GM18951 (cell line): ENCODE data around the gene HTR3B.
"Not testable (repeated sequence)": the region's sequence is repeated elsewhere in the genome, so short reads cannot be mapped to it uniquely, and the experiment has no call there.

ENCODE experiments used
- POLR2A ChIP-seq: IDR thresholded peaks from 4 replicates; pipeline ENCODE4 v1.6.1; 2011; ENCODE audit warnings: mild to moderate bottlenecking; ENCODE audit not compliant: insufficient read length, insufficient read depth; ENCODE audit errors: extremely low read depth
- in situ Hi-C: fragments of 300-500 bp; cut with MboI; formaldehyde crosslinking; loops from one replicate; pipeline ENCODE4 v1.12.0; 2022; ENCODE audit warnings: low sequenced_read_pairs, mixed read lengths, inconsistent platforms; ENCODE audit not compliant: unreplicated experiment

Gene HTR3B

DNA sequence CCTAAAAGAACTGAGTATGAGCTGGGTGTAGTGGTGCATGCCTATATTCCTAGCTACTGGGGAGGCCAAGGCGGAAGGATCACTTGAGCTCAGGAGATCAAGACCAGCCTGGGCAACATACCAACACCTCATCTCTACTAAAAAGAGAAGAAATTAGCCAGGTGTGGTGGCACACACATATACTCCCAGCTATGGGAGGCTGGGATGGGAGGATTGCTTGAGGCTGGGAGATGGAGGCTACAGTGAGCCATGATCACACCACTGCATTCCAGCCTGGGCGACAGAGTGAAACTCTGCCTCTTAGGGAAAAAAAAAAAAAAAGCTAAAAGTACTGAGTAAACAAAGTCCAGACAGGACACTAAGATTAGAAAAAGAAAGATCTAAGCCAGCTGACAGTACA lies 3.5 kb upstream of the HTR3B start:
- in situ Hi-C loops: no loop called here
- TF ChIP-seq POLR2A: no peak

DNA sequence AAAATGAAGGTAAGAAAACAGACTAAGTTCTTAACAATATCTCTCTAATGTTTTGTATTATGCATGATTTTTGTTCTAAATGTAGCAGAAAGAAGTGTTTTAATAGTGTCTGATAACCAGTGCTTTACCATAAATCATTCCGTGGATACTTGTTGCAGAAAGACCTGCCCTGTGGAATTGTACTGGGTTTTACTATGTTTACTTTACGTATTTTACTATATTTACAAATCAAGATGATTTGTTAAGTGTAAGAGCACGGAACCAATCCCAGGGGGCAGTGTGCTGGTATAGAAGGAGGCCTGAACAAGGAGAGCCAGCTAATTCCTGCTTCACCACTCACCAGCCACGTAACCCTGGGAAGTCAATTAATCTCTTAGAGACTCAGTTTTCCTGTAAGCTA lies 1.4 kb downstream of the HTR3B start:
- in situ Hi-C loops: no loop called here
- no peak for TF ChIP-seq POLR2A

- in situ Hi-C loops: no loop called here
- no peak for TF ChIP-seq POLR2A
Observed at GRCh38 chr11:113906516-113906915, 1.9 kb downstream of the HTR3B start.

DNA sequence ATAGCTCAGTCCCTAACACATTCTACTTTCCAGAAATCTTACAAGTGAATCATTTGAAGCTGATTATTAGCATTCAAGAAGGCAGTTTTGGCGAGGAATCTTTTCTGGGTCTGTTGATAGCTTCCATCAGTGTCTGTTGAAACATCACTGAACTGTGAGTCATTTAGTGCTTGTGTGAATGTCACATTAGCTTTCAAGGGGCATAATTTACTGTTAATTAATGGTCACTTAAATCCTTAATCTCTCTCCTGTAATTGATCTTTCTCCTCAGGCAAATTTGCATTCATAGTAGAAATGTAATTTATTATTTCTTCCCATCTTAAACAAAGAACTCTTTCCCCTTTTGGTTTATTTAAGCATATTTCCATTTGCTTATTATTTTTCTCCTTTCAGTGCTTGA lies 2.6 kb downstream of the HTR3B start:
- in situ Hi-C loops: no loop called here
- no peak for TF ChIP-seq POLR2A

- in situ Hi-C loops: no loop called here
- TF ChIP-seq POLR2A: no peak
Observed at GRCh38 chr11:113907681-113908080, 3.1 kb downstream of the HTR3B start.

DNA sequence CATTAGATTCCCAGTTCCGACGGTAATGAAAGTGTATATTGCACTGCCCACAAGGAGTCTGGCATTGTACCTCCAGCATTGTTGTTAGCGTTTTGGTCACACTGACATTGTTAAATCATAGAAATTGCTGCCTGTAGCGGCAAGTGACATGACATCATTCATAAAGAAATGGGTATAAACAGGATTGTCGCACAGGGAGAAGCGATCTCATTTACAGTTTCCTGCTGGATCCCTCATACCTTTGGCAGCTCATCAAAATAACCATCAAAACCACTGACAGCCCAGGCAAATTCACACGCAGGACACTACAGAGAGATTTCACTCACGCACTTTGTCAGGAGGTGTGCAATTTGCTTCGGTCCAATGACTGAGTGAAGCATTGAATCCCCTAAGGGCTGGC lies 3.5 kb downstream of the HTR3B start:
- TF ChIP-seq POLR2A: no peak
- in situ Hi-C loops: no loop called here

- in situ Hi-C loops: not testable (repeated sequence)
Observed at GRCh38 chr11:113911491-113911890, 6.9 kb downstream of the HTR3B start.

GRCh38 chr11:113923572-113923971 lies 19.0 kb downstream of the HTR3B start:
- in situ Hi-C loops: no loop called here
- TF ChIP-seq POLR2A: no peak

DNA sequence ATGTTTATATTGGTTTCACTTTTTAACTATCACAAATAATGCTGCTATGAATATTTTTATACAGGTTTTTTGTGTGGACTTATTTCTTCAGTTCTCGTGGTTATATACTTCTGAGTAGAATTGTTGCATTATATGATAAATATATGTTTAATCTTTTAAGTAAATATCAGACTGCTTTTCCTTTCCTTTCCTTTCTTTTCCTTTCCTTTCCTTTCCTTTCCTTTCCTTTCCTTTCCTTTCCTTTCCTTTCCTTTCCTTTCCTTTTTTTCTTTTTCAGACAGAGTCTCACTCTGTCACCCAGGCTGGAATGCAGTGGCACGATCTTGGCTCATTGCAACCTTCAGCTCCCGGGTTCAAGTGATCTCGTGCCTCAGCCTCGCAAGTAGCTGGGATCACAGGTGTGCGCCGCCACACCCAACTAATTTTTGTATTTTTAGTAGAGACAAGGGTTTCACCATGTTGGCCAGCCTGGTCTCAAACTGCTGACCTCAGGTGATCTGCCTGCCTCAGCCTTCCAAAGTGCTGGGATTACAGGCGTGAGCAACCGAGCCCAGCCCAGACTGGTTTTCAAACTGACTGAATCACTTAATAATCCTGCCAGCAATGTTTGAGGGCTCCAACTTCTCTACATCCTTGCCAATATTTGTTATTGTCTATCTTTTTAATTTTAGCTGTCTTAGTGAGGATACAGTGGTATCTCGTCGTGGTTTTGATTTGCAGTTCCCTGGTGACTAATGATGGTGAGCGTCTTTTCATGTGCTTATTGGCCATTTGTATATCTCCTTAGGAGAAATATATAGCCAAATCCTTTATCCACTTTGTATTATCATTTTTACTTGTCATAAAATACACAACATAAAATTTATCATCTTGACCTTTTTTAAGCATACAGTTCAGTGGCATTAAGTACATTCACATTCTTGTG lies 21.9 kb downstream of the HTR3B start:
- in situ Hi-C loops: no loop called here
- no peak for TF ChIP-seq POLR2A

DNA sequence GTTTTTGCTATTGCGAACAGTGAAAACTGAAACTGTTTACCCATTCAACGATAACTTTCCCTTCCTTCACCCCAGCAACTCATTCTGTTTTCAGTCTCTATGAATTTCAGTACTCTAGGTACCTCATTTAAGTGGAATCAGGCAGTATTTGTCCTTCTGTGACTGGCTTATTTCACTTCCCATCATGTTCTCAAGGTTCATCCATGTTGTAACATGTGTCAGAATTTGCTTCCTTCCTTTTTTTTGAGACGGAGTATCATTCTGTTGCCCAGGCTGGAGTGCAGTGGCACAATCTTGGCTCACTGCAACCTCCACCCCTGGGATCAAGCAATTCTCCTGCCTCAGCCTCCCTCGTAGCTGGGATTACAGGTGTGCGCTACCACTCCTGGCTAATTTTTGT lies 23.7 kb downstream of the HTR3B start:
- TF ChIP-seq POLR2A: no peak
- in situ Hi-C loops: no loop called here

DNA sequence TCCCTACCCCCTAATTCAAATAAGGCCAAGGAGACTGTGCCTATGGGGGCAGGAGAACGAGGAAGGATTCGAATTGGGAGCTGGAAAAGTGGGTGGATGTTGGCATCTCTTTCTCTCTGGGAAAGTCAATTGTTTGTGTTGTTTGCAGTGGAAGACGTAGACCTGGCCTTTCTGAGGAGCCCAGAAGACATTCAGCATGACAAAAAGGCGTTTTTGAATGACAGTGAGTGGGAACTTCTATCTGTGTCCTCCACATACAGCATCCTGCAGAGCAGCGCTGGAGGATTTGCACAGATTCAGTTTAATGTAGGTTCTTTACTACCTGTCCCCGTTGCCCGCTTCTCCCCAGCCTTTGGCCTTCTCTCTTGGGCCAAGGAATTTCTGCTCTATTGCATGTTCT lies 28.2 kb downstream of the HTR3B start:
- no peak for TF ChIP-seq POLR2A
- in situ Hi-C loops: no loop called here

DNA sequence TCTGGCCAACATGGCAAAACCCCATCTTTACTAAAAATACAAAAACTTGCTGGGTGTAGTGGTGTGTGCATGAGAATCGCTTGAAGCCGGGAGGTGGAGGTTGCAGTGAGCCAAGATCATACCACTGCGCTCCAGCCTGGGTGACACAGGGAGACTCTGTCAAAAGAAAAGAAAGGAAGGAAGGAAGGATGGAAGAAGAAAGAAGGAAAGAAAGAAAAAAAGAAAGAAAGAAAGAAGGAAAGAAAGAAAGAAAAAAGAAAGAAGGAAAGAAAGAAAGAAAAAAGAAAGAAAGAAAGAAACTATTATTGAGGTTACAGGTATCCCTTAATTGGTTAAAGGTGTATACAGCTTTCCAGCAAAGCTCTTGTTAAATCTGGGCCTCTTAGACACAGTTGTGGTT lies 29.6 kb downstream of the HTR3B start:
- in situ Hi-C loops: not testable (repeated sequence)

DNA sequence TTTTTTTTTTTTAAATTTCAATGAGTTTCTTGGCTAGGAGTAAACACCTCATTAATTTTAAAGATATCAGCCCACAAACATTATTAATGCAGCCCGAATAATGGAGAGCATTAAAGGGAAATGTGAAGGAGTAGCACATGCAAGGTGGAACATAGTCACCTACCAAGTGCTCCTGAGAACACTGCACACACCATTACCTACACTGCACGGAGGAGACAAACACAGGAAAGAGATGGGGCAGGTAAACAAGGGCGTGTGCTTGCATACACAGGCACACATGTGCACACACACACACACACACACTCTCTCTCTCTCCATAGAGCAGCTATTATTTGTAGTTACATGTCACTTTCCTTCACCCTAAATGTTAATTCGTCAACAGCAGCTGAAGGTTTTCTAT lies 30.2 kb downstream of the HTR3B start:
- no peak for TF ChIP-seq POLR2A
- in situ Hi-C loops: no loop called here

DNA sequence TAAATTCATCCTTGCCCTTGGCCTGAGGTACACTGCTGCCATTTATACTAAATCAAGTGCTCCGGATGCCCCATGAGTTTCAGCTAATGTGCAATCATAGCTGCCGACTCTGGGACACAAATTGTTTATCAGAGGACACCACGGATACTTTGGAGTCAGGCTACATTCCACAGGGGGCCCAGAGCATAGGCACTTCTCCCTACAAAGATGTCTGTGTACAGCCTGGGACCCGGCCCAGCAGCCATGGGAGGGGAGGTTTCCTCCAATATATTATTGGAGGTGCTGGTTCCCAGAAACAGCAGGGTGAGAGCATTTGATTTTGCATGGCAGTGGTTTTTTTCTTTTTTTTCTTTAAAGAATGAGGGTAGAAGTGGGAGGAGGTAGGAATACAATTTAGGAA lies 31.3 kb downstream of the HTR3B start:
- in situ Hi-C loops: no loop called here
- no peak for TF ChIP-seq POLR2A

- no peak for TF ChIP-seq POLR2A
- in situ Hi-C loops: no loop called here
Observed at GRCh38 chr11:113937918-113938317, 33.3 kb downstream of the HTR3B start.
